HG03571 (cell line): ENCODE results near the gene ADIG.

Source experiments
- ATAC-seq: cut with Tn5 transposase; IDR thresholded peaks from one replicate; pipeline ENCODE4 v1.9.1; 2021; ENCODE audit not compliant: unreplicated experiment

Gene ADIG

DNA sequence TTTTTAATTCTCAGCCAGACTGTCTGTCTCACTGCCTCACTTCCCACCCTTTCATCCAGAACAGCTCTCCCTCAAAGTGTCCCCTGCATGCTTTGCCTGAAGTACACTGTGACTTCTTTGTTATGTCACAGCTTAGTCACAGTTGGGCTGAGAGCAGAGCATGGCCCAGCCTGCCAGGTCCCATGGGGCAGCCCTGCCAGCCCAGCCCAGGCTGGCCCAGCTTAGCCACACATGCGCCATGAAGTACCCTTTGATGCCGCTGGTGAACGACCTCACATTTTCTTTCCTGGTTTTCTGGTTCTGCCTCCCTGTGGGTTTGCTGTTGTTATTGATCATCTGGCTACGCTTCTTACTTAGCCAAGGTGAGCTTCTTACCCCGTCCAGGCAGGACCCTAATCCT is at the start of gene ADIG:
Gene ADIG (plus strand): TSS at position 185 of the 400 bp plus-strand sequence. CDS start 54 bp downstream, at position 239.
- ATAC-seq: no peak

DNA sequence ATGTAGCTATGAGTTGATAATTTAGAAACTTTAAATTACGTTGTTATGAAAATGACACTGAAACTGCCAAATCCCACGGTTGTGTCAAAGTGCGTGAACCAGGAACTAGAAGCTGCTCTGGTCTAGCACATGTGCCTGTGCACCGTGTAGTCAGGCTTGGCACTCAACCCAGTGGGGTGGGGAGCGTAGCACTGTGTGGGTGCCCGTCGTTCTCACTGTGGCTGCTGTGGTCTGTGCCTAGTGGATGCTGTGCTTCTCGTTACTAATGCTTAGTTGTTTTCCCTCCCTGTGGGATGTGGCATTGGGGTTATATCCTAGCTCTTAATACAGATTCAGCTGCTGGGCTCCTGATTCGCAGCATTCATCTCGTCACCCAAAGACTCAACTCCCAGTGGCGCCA is 46.2 kb upstream of the ADIG start:
- no peak for ATAC-seq

DNA sequence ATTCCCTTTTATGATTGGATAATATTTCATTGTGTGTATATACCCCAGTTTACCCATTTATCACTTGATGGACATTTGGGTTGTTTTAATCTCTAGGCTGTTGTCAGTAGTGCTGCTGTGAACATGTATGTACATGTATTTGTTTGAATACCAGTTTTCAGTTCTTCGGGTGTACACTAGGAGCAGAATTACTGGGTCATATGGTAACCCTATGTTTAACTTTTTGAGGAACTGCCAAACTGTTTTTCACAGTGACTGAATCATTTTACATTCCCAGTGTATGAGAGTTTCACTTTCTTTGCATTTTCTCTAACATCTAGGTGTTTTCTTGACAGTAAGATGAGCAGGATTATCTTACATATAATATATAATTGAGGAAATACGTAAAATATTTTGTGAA is 44.7 kb upstream of the ADIG start:
- ATAC-seq: no peak

DNA sequence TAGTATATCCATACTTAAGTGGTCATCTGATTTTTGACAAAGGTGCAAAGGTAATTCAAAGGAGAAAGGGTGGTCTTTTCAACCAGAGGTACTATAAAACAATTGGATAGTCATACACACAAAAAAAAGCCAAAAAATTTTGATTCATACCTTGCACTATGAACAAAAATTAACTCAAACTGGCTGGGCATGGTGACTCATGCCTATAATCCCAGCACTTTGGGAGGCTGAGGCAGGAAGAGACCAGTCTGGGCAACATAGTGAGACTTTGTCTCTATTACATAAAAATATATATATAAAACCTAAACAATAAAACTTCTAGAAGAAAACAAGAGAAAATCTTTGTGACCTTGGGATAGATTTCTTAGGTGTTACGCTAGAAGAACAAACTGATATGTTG is 43.8 kb upstream of the ADIG start:
- ATAC-seq: no peak

DNA sequence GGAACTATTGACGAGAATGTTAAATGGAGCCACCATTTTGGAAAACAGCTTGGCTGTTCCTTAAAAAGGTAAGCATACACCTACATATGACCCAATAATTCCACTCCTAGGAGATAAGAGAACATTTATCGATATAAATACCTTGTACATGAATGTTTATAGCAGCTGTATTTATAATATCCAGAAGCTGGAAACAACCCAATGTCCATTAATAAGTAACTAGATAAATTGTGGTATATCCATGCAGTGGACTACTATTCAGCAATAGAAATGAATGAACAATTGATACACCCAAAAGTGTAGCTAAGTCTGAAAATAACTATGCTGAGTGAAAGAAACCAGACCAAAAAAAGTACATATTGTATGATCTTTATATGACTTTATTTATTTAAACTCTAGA is 42.2 kb upstream of the ADIG start:
- no peak for ATAC-seq

DNA sequence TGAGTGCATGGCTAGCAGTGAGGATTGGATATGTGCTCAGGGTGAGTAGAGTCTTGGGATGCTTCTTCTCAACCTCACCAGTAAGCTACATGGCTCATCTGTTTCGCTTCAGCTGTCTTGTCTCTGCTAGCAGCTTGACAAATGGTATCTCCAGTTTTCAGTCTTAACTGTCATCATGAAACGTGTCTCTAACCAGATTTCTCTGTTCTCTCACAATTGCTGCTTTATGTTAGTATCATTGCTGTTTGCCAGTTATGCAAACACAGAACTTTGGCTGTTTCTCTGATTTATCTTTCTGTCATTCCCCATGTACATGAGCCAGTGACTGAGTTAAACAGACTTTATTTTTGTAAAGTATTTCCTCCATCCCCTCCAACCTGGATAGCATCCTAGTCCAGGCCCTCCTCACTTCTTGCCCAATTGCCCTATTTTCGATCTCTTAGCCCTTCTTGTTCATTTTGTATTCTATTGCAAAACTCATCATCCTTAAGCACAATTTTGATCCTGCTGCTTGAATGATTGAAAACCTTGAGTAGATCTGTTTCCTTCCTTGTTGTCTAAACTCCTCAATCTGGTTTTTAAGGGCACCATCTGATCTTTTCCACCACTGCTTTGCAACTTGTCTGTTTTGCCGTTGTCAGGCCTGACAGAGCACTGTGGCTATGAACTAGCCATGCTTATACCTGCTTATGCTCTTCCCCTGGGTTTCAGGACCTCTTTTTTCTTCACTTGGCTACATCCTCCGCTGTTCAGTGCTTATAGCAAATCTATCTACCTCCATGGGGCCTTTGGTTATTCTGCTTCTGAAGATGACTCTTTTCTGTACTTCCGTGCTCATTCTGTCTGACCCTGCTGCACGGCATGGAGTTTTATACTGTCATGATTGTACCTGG is 37.7 kb upstream of the ADIG start:
- no peak for ATAC-seq

DNA sequence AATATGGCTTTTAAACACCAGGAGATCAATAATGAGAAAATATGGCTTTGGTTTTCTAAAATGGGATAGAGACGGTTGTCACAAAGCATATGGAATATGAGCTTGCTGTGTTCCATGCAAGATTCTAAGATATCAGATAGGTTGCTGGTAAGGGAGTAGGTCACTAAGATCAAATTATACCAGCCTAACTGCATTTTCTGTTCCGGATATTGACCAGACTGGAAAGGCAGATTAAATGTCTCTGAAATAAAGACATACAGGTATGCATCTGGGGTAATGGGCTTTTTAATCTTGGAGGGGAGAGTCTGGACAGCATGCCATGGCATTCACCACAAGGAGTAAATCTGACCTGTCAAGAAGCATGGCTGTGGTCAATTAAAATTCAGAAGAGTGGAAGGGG is 35.2 kb upstream of the ADIG start:
- ATAC-seq: no peak

DNA sequence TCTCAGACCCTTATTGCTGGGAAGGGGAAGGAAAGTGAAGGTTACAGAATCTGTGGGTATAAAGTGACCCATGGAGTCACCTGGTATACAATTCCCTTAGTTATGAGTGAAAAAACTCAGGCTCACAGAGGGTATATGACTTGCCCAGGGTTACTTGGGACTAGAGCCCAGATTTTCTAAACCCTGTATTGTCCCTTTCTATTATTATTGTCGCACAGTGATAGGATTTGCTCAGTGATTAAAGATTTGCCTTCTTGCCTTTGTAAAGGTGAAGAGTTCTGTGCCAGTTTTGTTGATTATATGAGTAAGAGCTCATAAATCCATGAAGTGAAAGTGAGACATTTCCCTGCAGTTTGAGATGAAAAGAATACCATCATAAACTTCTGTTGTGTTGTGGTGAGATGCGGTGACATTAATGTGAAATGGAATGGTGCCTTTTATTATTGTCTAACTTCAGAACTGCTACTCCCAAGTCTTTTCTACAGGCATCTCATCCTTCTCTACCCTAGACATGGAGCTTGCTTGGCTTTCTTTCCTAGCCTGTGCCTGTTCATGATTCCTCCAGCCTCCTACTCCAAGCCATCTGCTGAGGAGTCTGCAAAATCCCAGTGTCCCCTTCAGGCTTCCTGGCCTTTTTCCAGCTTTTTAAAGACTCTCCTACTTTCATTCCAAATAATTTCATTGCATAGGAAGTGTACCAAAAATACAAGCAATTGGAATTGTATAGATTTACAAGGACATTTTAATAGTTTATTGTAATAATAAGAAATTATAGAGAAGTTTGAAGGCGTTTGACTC is 33.5 kb upstream of the ADIG start:
- no peak for ATAC-seq

DNA sequence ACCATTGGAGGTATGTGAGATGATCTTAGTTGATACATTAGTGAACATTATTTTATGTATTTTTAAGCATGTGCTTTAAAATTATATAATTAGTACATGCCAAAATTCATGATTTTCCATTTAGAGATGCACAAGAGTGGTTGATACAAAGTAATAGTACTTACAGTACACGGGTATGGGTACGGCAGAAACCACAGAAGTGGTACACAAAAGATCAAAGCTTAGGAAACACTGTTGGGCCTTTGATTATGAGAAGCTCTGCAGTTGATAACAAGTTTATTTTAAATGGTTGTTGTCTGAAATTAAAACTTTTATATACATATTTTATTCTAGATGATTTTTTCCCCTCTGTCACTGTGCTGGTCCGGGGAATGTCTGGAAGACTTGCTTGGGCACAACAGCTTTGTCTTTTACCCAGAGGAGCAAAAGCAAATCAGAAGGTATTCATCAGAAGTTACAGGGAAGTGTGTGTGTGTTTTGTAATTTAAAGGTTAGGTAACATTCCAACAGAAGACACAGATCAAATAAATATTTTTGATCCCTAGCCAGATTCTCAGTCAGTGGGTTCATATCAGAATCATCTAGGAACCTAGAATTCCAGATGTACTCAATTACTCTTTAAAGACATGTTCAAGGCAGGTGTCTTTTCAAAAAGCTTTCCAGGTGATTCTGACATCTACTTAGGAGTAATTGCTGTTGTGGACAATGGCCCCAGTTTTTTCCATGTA is 32.5 kb upstream of the ADIG start:
- no peak for ATAC-seq

DNA sequence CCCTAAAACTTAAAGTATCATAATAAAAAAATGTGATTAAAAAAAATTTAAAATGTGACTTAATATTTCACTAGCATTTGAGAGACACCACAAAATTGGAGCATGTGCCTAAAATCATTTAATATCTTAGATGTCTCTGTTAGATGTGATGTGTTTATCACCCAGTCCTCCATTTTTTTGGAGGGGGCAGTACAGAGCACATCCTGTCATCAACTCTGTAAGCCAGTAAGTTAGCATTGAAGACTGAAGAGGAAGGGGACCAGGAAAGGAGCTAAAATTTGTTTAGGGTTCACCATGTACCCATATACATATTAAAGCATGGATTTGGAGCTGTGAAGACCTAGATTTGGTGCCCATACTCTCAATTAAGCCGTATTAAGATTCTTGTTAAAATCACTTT is 30.7 kb upstream of the ADIG start:
- ATAC-seq: no peak

DNA sequence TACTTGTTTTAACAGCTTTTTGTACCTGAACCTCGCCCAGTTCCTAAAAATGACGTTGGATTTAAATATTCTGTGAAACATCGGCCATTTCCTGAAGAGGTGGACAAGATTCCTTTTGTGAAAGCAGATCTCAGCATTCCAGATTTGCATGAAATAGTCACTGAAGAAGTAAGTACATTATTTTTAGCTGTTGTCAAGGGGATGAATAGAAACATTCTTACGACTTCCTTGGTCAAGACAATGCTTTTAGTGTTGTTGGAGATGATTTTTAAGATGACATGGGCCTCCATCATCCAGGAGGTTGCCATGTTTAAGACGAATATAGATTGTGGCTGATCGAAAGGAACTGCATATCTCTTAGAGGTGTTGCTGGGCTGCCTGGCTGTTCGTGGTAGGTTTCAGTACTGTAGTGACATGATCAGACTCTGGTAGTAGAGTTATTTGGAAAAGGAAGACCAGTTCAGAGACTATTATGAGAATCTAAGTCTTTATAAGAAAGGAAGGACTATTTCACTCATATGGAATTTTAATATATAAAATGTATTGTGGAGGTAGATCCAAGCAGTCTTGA is 29.9 kb upstream of the ADIG start:
- ATAC-seq: no peak

DNA sequence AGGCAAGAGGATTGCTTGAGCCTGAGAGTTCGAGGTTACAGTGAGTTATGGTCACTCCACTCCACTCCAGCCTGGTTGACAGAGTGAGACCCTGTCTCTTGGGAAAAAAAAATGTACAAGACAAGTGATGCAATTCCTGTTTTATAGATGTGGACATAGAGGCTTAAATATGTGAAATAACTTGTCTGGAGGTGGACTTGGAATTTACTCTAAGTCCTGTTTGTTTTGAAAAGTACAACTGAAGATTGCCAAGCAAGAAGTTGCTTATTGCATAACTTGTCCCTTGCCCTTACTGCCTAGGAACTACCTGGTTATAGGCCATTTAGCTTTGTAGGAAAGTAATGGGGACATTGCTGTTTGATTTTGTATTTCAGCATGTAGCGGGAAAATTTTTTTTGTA is 26.0 kb upstream of the ADIG start:
- ATAC-seq: no peak

DNA sequence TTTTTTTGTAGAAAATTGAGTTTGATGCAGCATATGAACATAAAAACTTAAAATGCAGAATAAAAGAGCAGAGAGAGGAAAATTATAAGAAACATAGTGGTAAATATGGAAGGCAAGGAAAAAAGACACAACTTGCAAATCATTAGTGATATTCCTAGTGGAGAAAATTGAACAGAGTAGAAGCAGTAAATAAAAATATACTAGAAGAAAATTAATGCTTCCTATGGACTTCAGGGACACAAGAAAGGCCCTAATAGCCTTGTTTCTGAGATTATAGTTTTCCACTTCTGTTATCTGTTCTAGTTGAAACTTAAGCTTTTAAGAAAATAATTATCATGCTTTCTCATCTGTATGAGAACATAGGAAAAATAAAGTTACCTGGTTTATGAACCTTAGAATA is 25.6 kb upstream of the ADIG start:
- no peak for ATAC-seq

DNA sequence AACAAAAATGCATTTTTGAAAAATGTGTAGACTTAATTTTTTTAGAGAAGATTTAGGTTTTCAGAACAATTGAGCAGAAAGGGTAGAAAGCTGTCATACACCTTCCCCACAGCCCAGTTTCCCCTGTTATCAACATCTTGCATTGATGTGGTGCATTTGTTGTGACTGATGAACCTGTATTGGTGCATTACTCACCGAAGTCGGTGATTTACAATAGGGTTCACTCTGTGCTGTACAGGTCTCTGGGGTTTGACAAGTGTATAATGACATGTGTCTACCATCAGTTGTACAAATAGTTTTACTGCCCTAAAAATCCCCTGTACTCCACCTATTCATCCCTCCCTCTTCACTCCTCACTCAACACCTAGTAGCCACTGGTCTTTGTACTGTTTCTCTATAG is 23.8 kb upstream of the ADIG start:
- no peak for ATAC-seq

DNA sequence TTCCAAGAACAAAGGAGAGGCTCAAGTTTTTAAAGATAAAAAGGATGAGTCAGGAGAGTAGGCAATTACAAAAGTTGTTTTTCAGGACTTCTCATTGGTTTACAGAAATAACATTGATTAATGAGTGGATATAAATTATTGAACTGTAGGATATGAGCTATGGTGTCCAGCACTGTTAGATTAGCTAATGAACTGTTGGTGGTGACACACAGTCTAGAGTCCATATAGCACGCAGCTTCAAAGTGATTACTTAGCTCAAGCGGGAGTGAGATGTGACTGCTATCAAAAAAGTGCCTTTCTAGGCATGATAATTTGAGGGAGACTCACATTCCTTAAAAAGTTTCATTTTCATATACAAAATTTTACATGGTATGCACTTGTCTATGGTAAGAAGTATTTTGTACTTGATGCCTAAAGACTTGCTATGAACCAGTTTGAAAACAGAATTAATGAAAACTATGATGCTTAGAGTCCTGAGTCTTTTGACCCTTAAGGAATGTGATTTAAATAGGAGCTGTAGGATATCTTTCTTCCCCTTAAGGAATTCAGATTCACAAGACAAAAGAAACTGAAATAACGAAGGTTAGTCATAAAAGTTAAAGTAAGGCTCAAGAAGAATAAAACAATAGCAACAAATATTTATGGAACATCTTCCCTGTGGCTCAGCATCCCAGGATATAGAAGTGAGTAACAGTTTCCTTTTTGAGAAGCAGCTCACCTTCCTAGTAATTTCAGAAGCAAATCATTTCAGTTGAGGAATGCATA is 22.2 kb upstream of the ADIG start:
- no peak for ATAC-seq

DNA sequence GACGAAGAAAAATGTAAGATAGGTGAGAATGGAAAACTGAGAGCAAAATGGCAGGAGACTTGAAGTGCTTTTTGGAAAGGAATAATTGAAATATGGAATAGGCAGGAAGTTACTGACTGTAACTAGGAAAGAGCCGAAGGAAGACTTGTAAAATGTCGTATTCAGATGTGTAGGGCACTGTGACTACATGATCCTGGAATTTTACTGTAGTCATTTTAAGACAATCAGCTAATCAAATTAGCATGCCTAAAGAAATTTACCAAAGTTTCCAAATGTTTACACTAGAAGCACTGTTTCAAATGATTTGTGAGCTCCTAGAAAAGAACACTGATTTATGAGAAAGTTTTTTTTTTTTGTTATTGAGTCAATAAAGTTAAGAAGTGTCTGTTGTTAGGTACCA is 21.2 kb upstream of the ADIG start:
- ATAC-seq: no peak

DNA sequence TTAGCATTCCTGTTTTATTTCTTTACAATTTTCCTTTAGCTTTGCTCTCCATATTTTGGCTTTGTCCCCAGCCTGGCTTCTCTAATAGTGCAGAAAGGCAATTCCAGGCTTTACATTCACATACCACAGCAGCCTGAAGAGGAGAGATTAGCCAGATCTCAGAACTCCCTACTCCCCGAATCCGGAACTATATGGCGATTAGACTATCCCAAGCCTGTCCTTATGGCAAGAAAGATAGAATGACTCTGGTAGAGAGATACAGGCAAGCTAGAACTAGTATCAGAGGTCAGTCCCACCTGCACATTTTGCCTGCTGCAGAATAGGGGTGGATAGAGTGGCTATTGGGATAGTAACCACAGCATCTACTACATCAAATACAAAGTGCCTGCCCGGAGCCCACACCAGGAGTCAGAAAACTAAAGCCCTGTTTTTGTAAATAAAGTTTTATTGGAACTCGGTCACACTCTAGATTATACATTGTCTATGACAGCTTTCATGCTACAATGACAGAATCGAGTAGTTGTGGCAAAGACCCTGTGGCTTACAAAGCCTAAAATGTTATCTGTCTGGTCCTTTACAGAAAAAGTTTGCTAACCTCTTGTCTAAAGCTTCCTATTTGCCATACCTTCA is 17.1 kb upstream of the ADIG start:
- ATAC-seq: no peak

DNA sequence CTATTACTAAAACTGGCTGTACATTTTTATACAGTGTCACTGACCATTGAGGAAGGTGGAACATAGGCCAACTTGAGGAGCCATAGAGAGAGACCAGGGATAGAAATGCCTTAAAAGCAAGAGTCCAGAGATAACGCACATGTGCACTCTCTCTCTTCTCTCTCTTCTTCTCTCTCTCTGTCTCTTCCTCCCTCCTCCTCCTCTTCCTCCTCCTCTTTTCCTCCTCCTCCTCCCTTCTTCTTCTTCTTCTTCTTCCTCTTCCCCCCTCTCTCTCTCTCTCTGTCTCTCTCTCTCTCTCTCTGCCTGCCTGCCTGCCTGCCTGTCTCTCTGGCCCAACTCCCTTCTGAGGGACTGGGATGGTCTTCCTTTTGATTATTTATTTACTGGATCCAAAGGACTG is 16.3 kb upstream of the ADIG start:
- no peak for ATAC-seq

DNA sequence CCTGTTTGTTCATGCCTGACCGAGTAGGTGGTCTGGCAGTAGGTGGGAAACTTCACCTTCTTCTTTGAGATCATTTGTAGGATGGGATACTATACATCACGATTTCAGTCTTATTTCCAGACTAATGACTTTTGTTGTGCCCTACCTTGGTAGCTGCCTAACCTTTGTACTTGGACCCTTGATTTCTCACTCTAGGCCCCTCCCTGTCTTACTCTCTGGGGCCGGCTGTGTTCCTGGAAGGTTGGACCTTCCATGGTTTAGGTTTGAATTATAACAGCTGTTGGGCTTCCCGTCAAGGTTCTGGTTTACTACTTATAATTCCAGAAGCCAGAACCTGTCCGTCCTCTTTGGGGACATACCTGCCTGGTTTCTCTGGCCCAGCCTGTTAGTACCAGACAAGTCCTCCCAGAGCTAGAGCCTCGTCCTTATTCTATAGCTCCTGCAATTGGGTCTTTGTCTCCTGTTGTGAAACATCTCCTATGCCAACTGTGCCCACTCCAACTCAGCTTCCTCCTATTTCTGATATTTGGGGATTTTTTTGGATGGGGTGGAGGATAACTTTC is 14.9 kb upstream of the ADIG start:
- no peak for ATAC-seq
